Mesenchymal stem cell (in vitro differentiated cells and primary cell): ENCODE measurements around the gene ZFP42.
A peak's percentile ranks its signal among the peaks of the same experiment; 100 is the strongest.

Experiments
- DNase-seq: peaks from one replicate; pipeline ENCODE4 v3.0.0-alpha.2; 2013
- H2AFZ ChIP-seq: one replicate; pipeline ENCODE4 v1.6.1; 2013; ENCODE audit warnings: low read depth, mild to moderate bottlenecking, control low read depth, inconsistent platforms, low read length, moderate library complexity
- H2AK5ac ChIP-seq: 2 replicates; pipeline ENCODE4 v1.6.1; 2013; ENCODE audit warnings: low read length, moderate library complexity, mild to moderate bottlenecking, inconsistent platforms; ENCODE audit not compliant: severe bottlenecking
- H2BK120ac ChIP-seq: one replicate; pipeline ENCODE4 v1.6.1; 2013; ENCODE audit warnings: low read depth, mild to moderate bottlenecking, inconsistent platforms, low read length, moderate library complexity
- H2BK12ac ChIP-seq, 2 experiments: one replicate each; pipeline ENCODE4 v1.6.1; 2013; ENCODE audit warnings: inconsistent platforms in 2 of 2, low read length in 2 of 2, mild to moderate bottlenecking in 2 of 2, moderate library complexity in 2 of 2, control low read depth in 1 of 2
- H2BK15ac ChIP-seq: one replicate; pipeline ENCODE4 v1.6.1; 2013; ENCODE audit warnings: mild to moderate bottlenecking, low read depth, inconsistent platforms; ENCODE audit not compliant: poor library complexity, severe bottlenecking
- H2BK5ac ChIP-seq: 2 replicates; pipeline ENCODE4 v1.6.1; 2013; ENCODE audit warnings: low read depth, mild to moderate bottlenecking, low read length, control low read depth, inconsistent platforms; ENCODE audit not compliant: poor library complexity, severe bottlenecking
- H3K14ac ChIP-seq, 2 experiments: one replicate each; pipeline ENCODE4 v1.6.1; 2013; ENCODE audit warnings: inconsistent platforms in 2 of 2, low read length in 2 of 2, control low read depth in 1 of 2, mild to moderate bottlenecking in 1 of 2, moderate library complexity in 1 of 2
- H3K18ac ChIP-seq, 2 experiments: one replicate each; pipeline ENCODE4 v1.6.1; 2013; ENCODE audit warnings: inconsistent platforms in 2 of 2, low read length in 2 of 2, control low read depth in 1 of 2, low read depth in 1 of 2, mild to moderate bottlenecking in 1 of 2
- H3K23ac ChIP-seq, 2 experiments: one replicate each; pipeline ENCODE4 v1.6.1; 2013; ENCODE audit warnings: inconsistent platforms in 2 of 2, low read length in 2 of 2, mild to moderate bottlenecking in 2 of 2, moderate library complexity in 2 of 2, control low read depth in 1 of 2
- H3K27ac ChIP-seq: 2 replicates; pipeline ENCODE4 v1.5.1; 2013; ENCODE audit warnings: mild to moderate bottlenecking, moderate library complexity, low read length, control low read depth, inconsistent platforms; ENCODE audit not compliant: poor library complexity, severe bottlenecking
- H3K27me3 ChIP-seq, 2 experiments: 2 replicates each; pipeline versions ENCODE4 v1.6.1 to v1.7.0; 2013; ENCODE audit warnings: low read length in 2 of 2, mild to moderate bottlenecking in 2 of 2, moderate library complexity in 2 of 2, control low read depth in 1 of 2, inconsistent platforms in 1 of 2; ENCODE audit not compliant: control insufficient read depth in 1 of 2, insufficient read depth in 1 of 2
- H3K36me3 ChIP-seq, 2 experiments: 2 replicates each; pipeline versions ENCODE4 v1.6.1 to v1.7.0; 2013; ENCODE audit warnings: low read length in 2 of 2, control low read depth in 1 of 2, inconsistent platforms in 1 of 2, low read depth in 1 of 2, mild to moderate bottlenecking in 1 of 2; ENCODE audit not compliant: insufficient read depth in 2 of 2, control insufficient read depth in 1 of 2
- H3K4ac ChIP-seq, 2 experiments: one replicate each; pipeline ENCODE4 v1.6.1; 2013; ENCODE audit warnings: inconsistent platforms in 2 of 2, low read length in 2 of 2, mild to moderate bottlenecking in 2 of 2, moderate library complexity in 2 of 2, control low read depth in 1 of 2, low read depth in 1 of 2
- H3K4me1 ChIP-seq: 2 replicates; pipeline ENCODE4 v1.6.1; 2013; ENCODE audit warnings: low read depth, low read length, control low read depth; ENCODE audit not compliant: control insufficient read depth, insufficient read depth
- H3K4me2 ChIP-seq: 2 replicates; pipeline ENCODE4 v1.6.1; 2013; ENCODE audit warnings: low read length, mild to moderate bottlenecking, inconsistent platforms; ENCODE audit not compliant: poor library complexity, severe bottlenecking
- H3K4me3 ChIP-seq, 2 experiments: 2 replicates each; pipeline versions ENCODE4 v1.5.1 to v1.7.0; 2013; ENCODE audit warnings: low read length in 2 of 2, mild to moderate bottlenecking in 2 of 2, control low read depth in 1 of 2, low read depth in 1 of 2; ENCODE audit not compliant: insufficient read depth in 1 of 2
- H3K79me1 ChIP-seq: replicated peaks from 2 replicates; pipeline ENCODE4 v1.6.1; 2013; ENCODE audit warnings: mild to moderate bottlenecking, control low read depth, low read length, inconsistent platforms; ENCODE audit not compliant: poor library complexity, severe bottlenecking
- H3K9ac ChIP-seq: 2 replicates; pipeline ENCODE4 v1.7.0; 2013; ENCODE audit warnings: mild to moderate bottlenecking, low read length, moderate library complexity
- H3K9me3 ChIP-seq: 2 replicates; pipeline ENCODE4 v1.7.0; 2013; ENCODE audit warnings: mild to moderate bottlenecking, low read length; ENCODE audit not compliant: control insufficient read depth
- H4K8ac ChIP-seq: one replicate; pipeline ENCODE4 v1.6.1; 2013; ENCODE audit warnings: inconsistent platforms, mild to moderate bottlenecking, low read length, moderate library complexity
- H4K91ac ChIP-seq: one replicate; pipeline ENCODE4 v1.6.1; 2013; ENCODE audit warnings: mild to moderate bottlenecking, low read length, inconsistent platforms
- WGBS: methylation state at CpG from one replicate; pipeline ENCODE4 v1.1.7; 2013; ENCODE audit warnings: mixed read lengths; 5-methylcytosine and 5-hydroxymethylcytosine counted together

Gene ZFP42

GRCh38 chr4:188029114-188029513, 33.5 kb downstream of the ZFP42 start:
- Histone ChIP-seq H3K14ac (peak overlapping the region in 1 of 2 experiments; percentile 84), H3K36me3 (no peaks in the 10 kb centered on the region), H2AFZ (no peak overlapping the region), H3K9ac (no peak overlapping the region), H3K27me3 (peaks cover 0 to 4% of the 10 kb centered on the region in 2 experiments), H4K91ac (peak overlapping the region; percentile 75), H2AK5ac (no peak overlapping the region), H3K18ac (no peak overlapping the region), H3K4me2 (no peak overlapping the region), H3K79me1 (no peaks in the 10 kb centered on the region), H2BK12ac (no peak overlapping the region), H4K8ac (no peak overlapping the region), H3K9me3 (no peaks in the 10 kb centered on the region), H3K4ac (no peak overlapping the region), H2BK15ac (no peak overlapping the region), H3K27ac (no peak overlapping the region), H3K4me3 (no peak overlapping the region), H2BK120ac (no peak overlapping the region), H3K4me1 (peaks cover 2% of the 10 kb centered on the region), H2BK5ac (no peak overlapping the region), H3K23ac (no peak overlapping the region)
- DNase-seq, result no peak
- WGBS, result 86% methylated on average over 12 of the region's 13 CpGs

GRCh38 chr4:188030401-188030800, 34.8 kb downstream of the ZFP42 start:
- Histone ChIP-seq H3K4me2 (no peak overlapping the region), H3K79me1 (no peaks in the 10 kb centered on the region), H2BK120ac (no peak overlapping the region), H3K18ac (no peak overlapping the region), H2BK5ac (no peak overlapping the region), H3K4me1 (peaks cover 2% of the 10 kb centered on the region), H2BK12ac (no peak overlapping the region), H3K14ac (no peak overlapping the region), H4K91ac (no peak overlapping the region), H3K36me3 (no peaks in the 10 kb centered on the region), H2AK5ac (no peak overlapping the region), H3K9me3 (no peaks in the 10 kb centered on the region), H2AFZ (no peak overlapping the region), H3K23ac (no peak overlapping the region), H3K27me3 (peaks cover 0 to 4% of the 10 kb centered on the region in 2 experiments), H2BK15ac (no peak overlapping the region), H3K4ac (no peak overlapping the region), H3K9ac (no peak overlapping the region), H4K8ac (no peak overlapping the region), H3K4me3 (no peak overlapping the region), H3K27ac (no peak overlapping the region)
- no peak for DNase-seq
- 98% methylated on average over 3 of the region's 3 CpGs for WGBS

- no peak overlapping the region for H3K14ac ChIP-seq
- H4K8ac ChIP-seq, result peak overlapping the region; percentile 55
- H3K4ac ChIP-seq, result no peak overlapping the region
- no peaks in the 10 kb centered on the region for H3K36me3 ChIP-seq
- H3K9ac ChIP-seq, result no peak overlapping the region
- H3K23ac ChIP-seq, result no peak overlapping the region
- H3K18ac ChIP-seq, result no peak overlapping the region
- H2BK120ac ChIP-seq, result no peak overlapping the region
- H3K27ac ChIP-seq, result no peak overlapping the region
- peaks cover 2% of the 10 kb centered on the region for H3K4me1 ChIP-seq
- no peak overlapping the region for H2AK5ac ChIP-seq
- H2BK5ac ChIP-seq, result no peak overlapping the region
- H3K79me1 ChIP-seq, result no peaks in the 10 kb centered on the region
- no peak overlapping the region for H3K4me2 ChIP-seq
- H2BK15ac ChIP-seq, result no peak overlapping the region
- H3K27me3 ChIP-seq, result peaks cover 0 to 4% of the 10 kb centered on the region in 2 experiments
- DNase-seq, result no peak
- no peak overlapping the region for H4K91ac ChIP-seq
- no peaks in the 10 kb centered on the region for H3K9me3 ChIP-seq
- 29% methylated on average over 13 of the region's 18 CpGs for WGBS
- no peak overlapping the region for H2BK12ac ChIP-seq
- no peak overlapping the region for H3K4me3 ChIP-seq
- no peak overlapping the region for H2AFZ ChIP-seq
Measured at GRCh38 chr4:188031751-188032150, 36.2 kb downstream of the ZFP42 start.

- H3K23ac ChIP-seq, result no peak overlapping the region
- H3K9me3 ChIP-seq, result no peaks in the 10 kb centered on the region
- WGBS, result 7% methylated on average over 9 of the region's 12 CpGs
- no peak overlapping the region for H2BK120ac ChIP-seq
- no peak overlapping the region for H3K27ac ChIP-seq
- no peak overlapping the region for H2BK15ac ChIP-seq
- H2BK12ac ChIP-seq, result no peak overlapping the region
- no peak overlapping the region for H3K9ac ChIP-seq
- H4K8ac ChIP-seq, result no peak overlapping the region
- H3K4ac ChIP-seq, result no peak overlapping the region
- H2BK5ac ChIP-seq, result no peak overlapping the region
- no peak overlapping the region for H2AK5ac ChIP-seq
- H4K91ac ChIP-seq, result no peak overlapping the region
- H3K27me3 ChIP-seq, result peaks cover 0 to 4% of the 10 kb centered on the region in 2 experiments
- no peak for DNase-seq
- H2AFZ ChIP-seq, result no peak overlapping the region
- no peak overlapping the region for H3K4me3 ChIP-seq
- no peaks in the 10 kb centered on the region for H3K36me3 ChIP-seq
- H3K4me2 ChIP-seq, result no peak overlapping the region
- H3K18ac ChIP-seq, result no peak overlapping the region
- no peak overlapping the region for H3K14ac ChIP-seq
- no peaks in the 10 kb centered on the region for H3K79me1 ChIP-seq
- H3K4me1 ChIP-seq, result peaks cover 2% of the 10 kb centered on the region
Measured at GRCh38 chr4:188032170-188032569, 36.6 kb downstream of the ZFP42 start.
